NCI-H2227 treated with DMSO at 0.1 percent for 48 hours (cell line): ENCODE results near the gene SLAIN1.

Experiments used
- DNase-seq: peaks from one replicate; lab custom pipeline; 2025; lab: John Stamatoyannopoulos, UW

Gene SLAIN1

GRCh38 chr13:77714119-77714755 lies 16.8 kb downstream of the SLAIN1 start:
- DNase-seq = no peak

GRCh38 chr13:77715233-77715891 lies 17.9 kb downstream of the SLAIN1 start:
- DNase-seq = no peak

DNA sequence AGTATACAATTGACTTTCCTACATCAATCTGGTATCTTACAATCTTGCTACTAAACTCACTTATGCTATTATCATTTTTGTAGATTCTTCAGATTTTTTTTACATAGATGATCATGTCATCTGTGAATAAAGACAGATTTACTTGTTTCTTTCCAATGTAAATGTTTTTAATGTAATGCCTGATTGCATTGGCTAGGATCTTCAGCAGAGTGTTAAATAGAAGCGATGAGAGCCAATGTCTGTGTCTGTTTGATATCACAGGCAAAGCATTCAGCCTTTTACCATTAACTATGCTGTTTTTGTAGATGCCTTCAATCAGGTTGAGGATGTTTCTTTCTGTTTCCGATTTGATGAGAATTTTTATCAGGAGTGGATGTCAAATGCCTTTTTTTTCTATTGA lies 19.2 kb downstream of the SLAIN1 start:
- no peak for DNase-seq

- DNase-seq = no peak
Observed at GRCh38 chr13:77717508-77717907, 20.0 kb downstream of the SLAIN1 start.

DNA sequence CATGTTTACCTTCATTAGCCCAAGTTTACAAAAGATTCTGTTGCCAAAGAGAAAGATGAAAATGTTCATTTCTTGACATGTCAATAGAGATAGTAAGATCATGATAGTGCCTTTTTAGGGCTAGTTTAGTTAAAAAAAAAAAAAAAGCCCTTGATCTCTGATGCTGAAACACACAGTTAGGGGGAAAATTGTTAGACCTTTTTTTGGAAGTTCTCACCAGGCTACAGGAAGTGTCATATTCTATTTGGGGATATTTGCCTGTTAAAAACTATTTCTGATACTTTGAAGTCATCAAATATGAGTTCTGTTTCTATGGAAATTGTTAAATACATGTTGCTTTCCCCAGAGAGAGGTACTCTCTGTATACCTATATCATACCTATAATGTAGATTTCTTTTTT lies 21.6 kb downstream of the SLAIN1 start:
- DNase-seq = no peak

- no peak for DNase-seq
Observed at GRCh38 chr13:77720988-77721387, 23.5 kb downstream of the SLAIN1 start.

DNA sequence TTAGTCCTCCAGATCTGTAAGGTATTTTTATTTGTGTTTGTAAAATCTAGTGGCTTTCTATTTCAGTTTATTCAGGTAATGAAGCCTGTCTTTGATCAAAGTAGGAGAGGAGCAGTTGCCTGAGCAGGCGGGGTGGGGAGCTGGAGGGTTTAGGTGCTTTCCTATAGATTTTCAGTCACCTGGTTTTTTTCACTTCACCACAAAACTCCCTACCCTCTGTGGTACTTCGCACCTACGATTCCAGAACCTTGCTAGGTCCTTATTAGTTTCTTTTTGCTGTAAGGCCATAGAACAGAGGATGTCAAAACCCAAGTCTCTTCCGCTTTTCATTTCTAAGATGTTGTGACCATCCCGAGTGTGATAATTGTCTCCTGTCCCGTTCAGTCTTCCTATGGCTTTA lies 26.6 kb downstream of the SLAIN1 start:
- DNase-seq = no peak

GRCh38 chr13:77725071-77725470 lies 27.6 kb downstream of the SLAIN1 start:
- no peak for DNase-seq

GRCh38 chr13:77728265-77729125 lies 31.0 kb downstream of the SLAIN1 start:
- DNase-seq = no peak

DNA sequence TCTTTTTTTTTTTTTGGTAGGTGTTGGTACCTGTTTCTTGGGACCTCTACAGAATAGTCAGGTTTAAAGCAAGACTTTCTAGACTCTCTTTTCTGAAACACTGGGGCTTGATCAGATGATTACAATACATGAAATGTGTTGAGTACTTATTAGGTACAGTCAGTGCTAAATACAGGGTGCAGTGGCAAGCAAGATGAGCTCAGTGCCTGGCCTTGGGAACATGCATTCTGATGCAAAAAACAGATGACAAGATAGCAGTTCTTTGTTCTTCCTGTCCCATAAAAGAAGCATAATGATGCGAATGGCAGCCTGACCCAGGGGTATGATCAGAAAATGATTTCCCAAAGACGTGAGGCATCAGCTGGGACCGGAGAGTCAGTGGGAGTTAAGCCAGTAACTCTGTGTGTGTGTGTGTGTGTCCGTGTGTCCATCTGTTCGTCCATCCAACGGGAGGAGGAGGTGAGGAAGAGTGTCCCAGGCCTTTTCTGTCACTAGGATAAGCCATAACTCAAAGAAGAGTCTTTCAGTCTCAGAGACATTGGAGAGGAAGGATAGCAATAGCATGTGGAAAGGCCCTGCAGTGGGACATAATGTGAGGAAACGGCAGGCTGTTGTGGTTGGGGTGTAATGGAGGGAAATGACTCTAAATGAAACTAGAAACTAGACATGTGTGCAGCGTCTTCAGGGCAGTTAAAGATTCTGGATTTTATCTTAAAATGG lies 32.2 kb downstream of the SLAIN1 start:
- no peak for DNase-seq

DNA sequence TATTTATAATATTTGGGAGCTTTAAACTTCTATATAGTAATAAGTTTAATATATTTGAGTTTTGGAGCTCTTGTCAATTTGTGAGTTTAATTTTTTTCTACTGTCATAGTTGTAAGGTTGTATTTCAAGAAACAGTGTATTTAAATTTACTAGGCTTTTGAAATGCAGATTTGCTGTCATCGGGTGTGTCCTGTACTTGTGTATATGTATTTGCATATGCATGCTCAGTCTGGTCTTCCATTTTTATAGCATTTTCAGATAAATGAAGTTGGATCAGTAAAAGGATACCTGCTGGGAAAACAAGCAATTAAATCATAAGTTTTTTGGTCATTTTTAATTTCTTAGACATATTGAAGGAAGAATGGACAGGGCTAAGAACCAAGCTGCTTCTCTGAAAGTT lies 33.1 kb downstream of the SLAIN1 start:
- no peak for DNase-seq

- no peak for DNase-seq
Observed at GRCh38 chr13:77732287-77732686, 34.8 kb downstream of the SLAIN1 start.

DNA sequence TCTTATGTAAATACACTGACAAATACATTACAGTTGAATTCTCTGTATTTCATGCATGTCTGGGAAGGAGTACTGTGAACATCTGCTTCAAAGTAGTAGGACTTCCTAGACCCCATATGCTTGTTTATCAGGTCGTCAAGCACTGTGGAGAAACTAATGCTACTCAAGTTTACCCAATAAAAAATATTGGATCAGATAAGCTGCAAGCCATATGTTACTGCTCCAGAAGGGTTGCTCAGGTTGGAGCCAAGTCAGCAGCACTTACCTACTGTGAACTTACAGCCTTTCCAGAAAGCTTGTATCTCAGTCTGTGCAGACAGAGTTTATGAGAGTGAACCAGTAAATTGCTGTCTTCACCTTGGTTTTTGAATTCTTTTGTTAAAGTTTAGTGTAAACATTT lies 36.2 kb downstream of the SLAIN1 start:
- DNase-seq = no peak

DNA sequence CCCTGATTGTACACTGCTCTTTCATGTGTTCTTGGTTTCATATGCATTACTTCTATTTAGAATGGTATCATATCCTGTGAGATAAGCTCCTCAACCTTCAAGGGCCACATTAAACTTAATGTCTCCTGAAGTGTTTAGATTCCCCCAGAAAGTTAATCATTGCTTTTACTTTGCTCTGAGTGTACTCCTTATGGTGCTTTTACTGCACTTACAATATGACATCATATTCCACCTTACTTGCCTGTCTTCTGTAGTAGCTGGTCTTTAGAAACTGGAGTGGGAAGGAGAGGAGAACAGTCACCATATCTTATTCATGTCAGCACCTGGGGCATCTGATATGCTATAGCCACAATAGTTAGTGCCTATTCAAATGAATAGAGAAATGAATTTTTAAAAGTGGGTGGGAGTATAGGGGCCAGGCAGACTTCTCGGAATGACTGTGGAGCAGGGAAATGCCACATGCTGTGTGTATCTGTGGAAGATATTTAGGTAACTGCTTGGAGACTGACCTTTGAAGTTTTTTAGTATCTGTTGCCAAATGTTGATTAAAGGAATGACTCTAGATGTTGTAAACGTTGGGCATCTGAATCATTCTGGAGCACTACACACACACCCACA lies 40.2 kb downstream of the SLAIN1 start:
- DNase-seq = no peak

- DNase-seq = no peak
Observed at GRCh38 chr13:77740097-77740735, 42.7 kb downstream of the SLAIN1 start.

DNA sequence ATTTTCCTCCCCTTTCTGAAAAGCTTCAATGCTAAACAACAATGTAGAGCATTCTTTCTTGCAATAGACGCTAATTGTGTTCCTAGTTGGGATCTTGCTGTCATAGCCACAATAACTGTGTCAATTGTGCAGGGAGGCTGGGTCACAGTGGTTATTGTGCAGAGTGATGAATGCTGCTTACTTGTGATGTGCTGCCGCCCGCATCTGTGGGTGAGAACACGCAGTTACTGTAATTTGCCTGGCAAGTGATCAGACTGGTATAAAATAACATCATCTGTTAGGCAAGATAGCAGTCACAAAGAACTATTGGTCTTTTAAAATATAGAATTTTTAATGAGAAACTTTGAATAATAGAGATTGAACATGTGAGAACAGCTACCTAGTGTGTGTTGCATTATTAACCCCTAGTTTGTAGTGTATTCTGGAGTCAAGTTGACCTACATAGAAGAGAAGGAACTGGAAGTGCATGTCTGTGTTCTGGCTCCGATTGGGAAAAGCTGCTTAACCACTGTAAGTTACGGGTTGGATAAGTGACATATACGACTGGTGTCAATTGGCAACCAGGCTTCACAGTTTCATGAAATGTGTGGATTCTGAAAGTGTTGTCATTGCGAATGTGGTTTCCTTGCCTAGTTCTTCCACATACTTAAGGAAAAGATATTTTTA lies 43.6 kb downstream of the SLAIN1 start:
- no peak for DNase-seq

DNA sequence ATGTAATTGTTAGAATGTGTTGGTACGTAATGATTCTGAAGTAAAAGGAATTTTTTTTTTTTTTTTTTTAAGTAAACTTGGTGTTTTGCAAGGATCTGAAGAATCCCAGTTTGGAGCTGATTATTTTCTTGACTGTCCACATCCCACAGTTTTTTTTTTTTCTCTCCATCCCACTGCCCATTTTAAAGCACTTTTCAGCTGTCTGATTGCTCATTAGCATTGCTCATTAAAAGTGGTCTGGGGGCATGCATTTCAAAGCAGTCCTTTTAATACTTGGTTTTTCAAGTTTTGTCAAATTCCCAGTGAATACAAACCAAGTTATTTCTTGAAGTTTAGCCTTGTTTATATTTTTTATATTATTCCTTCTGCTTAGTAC lies 44.1 kb downstream of the SLAIN1 start:
- DNase-seq = no peak

- DNase-seq = no peak
Observed at GRCh38 chr13:77742801-77743200, 45.3 kb downstream of the SLAIN1 start.

DNA sequence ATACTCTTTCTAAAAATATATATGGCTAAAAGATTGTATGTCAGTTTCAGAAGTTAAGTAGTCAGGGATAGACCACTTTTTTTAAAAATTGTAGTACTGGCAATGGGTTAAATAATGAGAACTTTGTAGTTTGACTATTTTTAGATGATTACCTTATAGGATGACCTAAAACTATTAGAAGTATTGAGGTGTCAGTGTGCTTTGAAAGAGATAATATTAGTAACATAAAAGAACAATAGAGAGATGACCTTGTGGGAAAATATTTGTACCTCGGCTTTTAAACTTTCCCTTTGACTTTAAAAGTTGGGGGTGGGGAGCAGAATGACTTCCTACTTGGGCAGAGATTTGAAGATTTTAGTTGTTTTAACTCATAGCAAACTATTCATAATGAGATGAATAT lies 48.3 kb downstream of the SLAIN1 start:
- no peak for DNase-seq

GRCh38 chr13:77749344-77749880 lies 51.9 kb downstream of the SLAIN1 start:
- no peak for DNase-seq
